Hepatocyte (in vitro differentiated cells): Measurements from ENCODE around the gene SLF1.

Experiments
- CTCF ChIP-seq: fragments of 200-600 bp; sonication (generic); IDR thresholded peaks from 2 replicates; pipeline ENCODE4 v1.5.1; 2016; ENCODE audit warnings: antibody characterized with exemption, mild to moderate bottlenecking; ENCODE audit not compliant: poor library complexity
- EZH2 ChIP-seq: fragments of 200-600 bp; sonication (generic); IDR thresholded peaks from 2 replicates; pipeline ENCODE4 v1.6.1; 2016; ENCODE audit warnings: antibody characterized with exemption, mild to moderate bottlenecking, borderline replicate concordance
- EZH2phosphoT487 ChIP-seq: fragments of 200-600 bp; sonication (generic); IDR thresholded peaks from one replicate; pipeline ENCODE4 v1.6.1; 2018; ENCODE audit warnings: antibody characterized with exemption, mild to moderate bottlenecking, low read depth, moderate library complexity; ENCODE audit not compliant: unreplicated experiment, severe bottlenecking

GRCh38 chr5:94571415-94571814 lies 47.1 kb upstream of the SLF1 start:
- TF ChIP-seq EZH2phosphoT487 (no peak), CTCF (no peak), EZH2 (no peak)
